SU-DHL-6 (cell line): Measurements from ENCODE around the gene CPAMD8.

Experiments used
- EZH2phosphoT487 ChIP-seq: fragments of 200-600 bp; sonication (generic), shearing (Covaris generic); conservative IDR thresholded peaks from 2 replicates; pipeline ENCODE4 v1.6.1; 2018; ENCODE audit warnings: mild to moderate bottlenecking, antibody characterized with exemption, low read length, moderate library complexity, mixed read lengths
- TF ChIP-seq, protein P1 (sequence below): fragments of 200-600 bp; sonication (generic); IDR thresholded peaks from one replicate; pipeline ENCODE4 v1.5.1; 2017; ENCODE audit warnings: antibody characterized with exemption, mild to moderate bottlenecking, low read length, moderate library complexity; ENCODE audit not compliant: insufficient read depth, poor library complexity, severe bottlenecking

DNA sequence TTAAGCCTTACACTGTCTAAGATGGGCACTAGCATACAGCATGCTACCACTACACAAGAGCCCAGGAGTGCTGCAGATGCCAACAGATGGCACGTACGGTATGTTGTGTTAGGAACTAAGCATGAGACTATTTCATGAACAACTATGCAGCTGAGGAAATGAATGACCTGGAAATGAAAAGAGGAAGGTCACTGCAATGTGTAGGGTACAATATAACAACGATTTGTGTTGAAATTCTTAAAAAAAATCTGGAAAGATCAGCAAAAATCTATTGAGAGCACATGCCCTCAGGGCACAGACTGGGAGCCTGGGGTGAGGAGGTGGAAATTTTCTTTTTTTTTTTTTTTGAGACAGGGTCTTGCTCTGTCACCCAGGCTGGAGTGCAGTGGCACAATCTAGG lies 34.2 kb upstream of the CPAMD8 start:
- TF ChIP-seq, protein P1, sequence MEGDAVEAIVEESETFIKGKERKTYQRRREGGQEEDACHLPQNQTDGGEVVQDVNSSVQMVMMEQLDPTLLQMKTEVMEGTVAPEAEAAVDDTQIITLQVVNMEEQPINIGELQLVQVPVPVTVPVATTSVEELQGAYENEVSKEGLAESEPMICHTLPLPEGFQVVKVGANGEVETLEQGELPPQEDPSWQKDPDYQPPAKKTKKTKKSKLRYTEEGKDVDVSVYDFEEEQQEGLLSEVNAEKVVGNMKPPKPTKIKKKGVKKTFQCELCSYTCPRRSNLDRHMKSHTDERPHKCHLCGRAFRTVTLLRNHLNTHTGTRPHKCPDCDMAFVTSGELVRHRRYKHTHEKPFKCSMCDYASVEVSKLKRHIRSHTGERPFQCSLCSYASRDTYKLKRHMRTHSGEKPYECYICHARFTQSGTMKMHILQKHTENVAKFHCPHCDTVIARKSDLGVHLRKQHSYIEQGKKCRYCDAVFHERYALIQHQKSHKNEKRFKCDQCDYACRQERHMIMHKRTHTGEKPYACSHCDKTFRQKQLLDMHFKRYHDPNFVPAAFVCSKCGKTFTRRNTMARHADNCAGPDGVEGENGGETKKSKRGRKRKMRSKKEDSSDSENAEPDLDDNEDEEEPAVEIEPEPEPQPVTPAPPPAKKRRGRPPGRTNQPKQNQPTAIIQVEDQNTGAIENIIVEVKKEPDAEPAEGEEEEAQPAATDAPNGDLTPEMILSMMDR = no peak
- no peak for TF ChIP-seq EZH2phosphoT487
